B cell (primary cell): ENCODE results near the gene MGST2. TPM values are rescaled to one million over a fixed set of nuclear protein-coding genes. Genes with fewer than 3 reads are reported as not detected.

Experiments used
- ATAC-seq: fragments of 200-7000 bp; cut with Tn5 transposase; one replicate; pipeline ENCODE4 v1.10.0; 2021; ENCODE audit warnings: low read depth, mild to moderate bottlenecking, moderate number of reproducible peaks, moderate library complexity
- CTCF ChIA-PET: fragments of 350-600 bp; sonication (Branson Sonifier 250); formaldehyde crosslinking; loops from one replicate; lab custom pipeline; 2021; ENCODE audit warnings: antibody characterized with exemption, inconsistent platforms; lab: Charles Lee
- POLR2A ChIA-PET: fragments of 350-600 bp; sonication (Branson Sonifier 250); formaldehyde crosslinking; loops from one replicate; lab custom pipeline; 2021; ENCODE audit warnings: antibody characterized with exemption; lab: Charles Lee
- DNase-seq: peaks from one replicate; pipeline ENCODE4 v3.0.0; 2013
- H2AFZ ChIP-seq: 2 replicates; pipeline ENCODE4 v1.6.1; 2012; ENCODE audit warnings: mild to moderate bottlenecking, low read depth, low read length; ENCODE audit not compliant: insufficient read depth, poor library complexity, severe bottlenecking
- H3K27ac ChIP-seq, 2 donors: 1 replicate in 1 of 2; 2 replicates in 1 of 2; pipeline ENCODE4 v1.5.1; 2012 to 2013; ENCODE audit warnings: low read length in 2 of 2, mild to moderate bottlenecking in 2 of 2, moderate library complexity in 1 of 2
- H3K27me3 ChIP-seq, 4 experiments: fragments of 200-600 bp in 1 of 4; sonication (generic) in 1 of 4; replicated peaks in 1 of 4; 1 replicate in 2 of 4; 2 replicates in 2 of 4; pipeline versions ENCODE4 v1.6.1 to v1.7.0; 2013 to 2016; ENCODE audit warnings: low read length in 3 of 4, mild to moderate bottlenecking in 2 of 4, mixed read lengths in 1 of 4, moderate library complexity in 1 of 4; ENCODE audit not compliant: insufficient read depth in 4 of 4, control insufficient read depth in 3 of 4; ENCODE audit errors: control extremely low read depth in 1 of 4
- H3K36me3 ChIP-seq, 2 experiments: replicated peaks in 1 of 2; 1 replicate in 1 of 2; 2 replicates in 1 of 2; pipeline versions ENCODE4 v1.6.1 to v1.7.1; 2013; ENCODE audit warnings: low read length in 1 of 2; ENCODE audit not compliant: insufficient read depth in 2 of 2, control insufficient read depth in 1 of 2; ENCODE audit errors: control extremely low read depth in 1 of 2, extremely low read depth in 1 of 2
- H3K4me1 ChIP-seq, 2 donors: fragments of 200-600 bp in 1 of 2; sonication (generic) in 1 of 2; 1 replicate in 1 of 2; 2 replicates in 1 of 2; pipeline versions ENCODE4 v1.5.1 to v1.6.1; 2013 to 2017; ENCODE audit warnings: low read length in 2 of 2; ENCODE audit not compliant: control insufficient read depth in 2 of 2, insufficient read depth in 2 of 2
- H3K4me2 ChIP-seq: replicated peaks from 2 replicates; pipeline ENCODE3; 2012; ENCODE audit warnings: mild to moderate bottlenecking, low read depth, low read length; ENCODE audit not compliant: poor library complexity, severe bottlenecking
- H3K4me3 ChIP-seq, 5 experiments: fragments of 200-600 bp in 1 of 5; sonication (generic) in 1 of 5; 1 replicate in 3 of 5; 2 replicates in 2 of 5; pipeline versions ENCODE4 v1.5.1 to v1.7.0; 2011 to 2016; ENCODE audit warnings: low read length in 4 of 5, mild to moderate bottlenecking in 4 of 5, low read depth in 2 of 5, control low read depth in 1 of 5, moderate library complexity in 1 of 5; ENCODE audit not compliant: insufficient read depth in 1 of 5; ENCODE audit errors: control extremely low read depth in 1 of 5, extremely low read depth in 1 of 5
- H3K79me2 ChIP-seq: fragments of 200-600 bp; sonication (generic); one replicate; pipeline ENCODE4 v1.6.0; 2016; ENCODE audit warnings: low read length; ENCODE audit not compliant: control insufficient read depth, insufficient read depth
- H3K9ac ChIP-seq: fragments of 200-600 bp; sonication (generic); 2 replicates; pipeline ENCODE4 v1.6.1; 2017; ENCODE audit warnings: mild to moderate bottlenecking, low read length, moderate library complexity
- H3K9me3 ChIP-seq, 3 donors: one replicate each; pipeline versions ENCODE4 v1.6.1 to v1.7.1; 2013; ENCODE audit warnings: low read length in 2 of 3; ENCODE audit not compliant: control insufficient read depth in 2 of 3, insufficient read depth in 1 of 3; ENCODE audit errors: control extremely low read depth in 1 of 3
- H4K20me1 ChIP-seq: 2 replicates; pipeline ENCODE4 v1.6.0; 2012; ENCODE audit warnings: mild to moderate bottlenecking, low read length; ENCODE audit not compliant: insufficient read depth, control insufficient read depth, poor library complexity, severe bottlenecking
- H3K27ac Mint-ChIP-seq: one replicate; pipeline ENCODE4 v1.8.0; 2021; ENCODE audit warnings: mixed read lengths
- H3K27me3 Mint-ChIP-seq: one replicate; pipeline ENCODE4 v1.8.0; 2021; ENCODE audit warnings: mixed read lengths
- H3K4me1 Mint-ChIP-seq: one replicate; pipeline ENCODE4 v1.8.0; 2021; ENCODE audit warnings: mixed read lengths
- H3K4me3 Mint-ChIP-seq: one replicate; pipeline ENCODE4 v1.8.0; 2021; ENCODE audit warnings: mixed read lengths
- H3K9me3 Mint-ChIP-seq: one replicate; pipeline ENCODE4 v1.8.0; 2022; ENCODE audit warnings: mixed read lengths; ENCODE audit not compliant: insufficient read depth
- CTCF ChIP-seq: fragments of 200-600 bp; IDR thresholded peaks from one replicate; pipeline ENCODE4 v1.8.0; 2022; ENCODE audit warnings: antibody characterized with exemption, mild to moderate bottlenecking
- EZH2 ChIP-seq: IDR thresholded peaks from 2 replicates; pipeline ENCODE4 v1.6.1; 2012; ENCODE audit warnings: borderline replicate concordance, low read depth, mild to moderate bottlenecking, moderate library complexity, low read length; ENCODE audit not compliant: insufficient read depth, poor library complexity, severe bottlenecking
- WGBS: methylation state at CpG from one replicate; pipeline ENCODE4 v1.1.5; 2013; ENCODE audit warnings: missing lambda C conversion rate; ENCODE audit not compliant: insufficient coverage; 5-methylcytosine and 5-hydroxymethylcytosine counted together
- intact Hi-C: fragments of 100-400 bp; cut with micrococcal nuclease; formaldehyde crosslinking; loops from one replicate; pipeline ENCODE4 v1.10.0; 2022
- polyA plus RNA-seq: library from polyadenylated mRNA; depleted of rRNA; stranded (reverse); fragments of >200 nt; gene quantifications from 2 replicates; pipeline ENCODE4 v1.2.3, GENCODE V29; 2012
- total RNA-seq, 2 donors: library from RNA; stranded (reverse); fragments of 120-200 nt in 1 of 2; gene quantifications; 1 replicate in 1 of 2; 2 replicates in 1 of 2; pipeline versions ENCODE4 v1.2.3 to v1.2.4, GENCODE V29; 2013 to 2022

Gene MGST2
- total and polyA plus RNA-seq, 2 donors (not counting 1 experiment from before 2014, with no cell fraction given), result 0.81 to 3.4 TPM

GRCh38 chr4:139753686-139754085, 88.1 kb downstream of the MGST2 start:
- H3K9me3 ChIP-seq, result no peaks in the 10 kb centered on the region
- no peaks in the 10 kb centered on the region for H3K4me1 ChIP-seq
- no peak overlapping the region for H3K27ac ChIP-seq
- H3K4me3 Mint-ChIP-seq, result no peak overlapping the region
- H3K27me3 Mint-ChIP-seq, result peaks cover 3% of the 10 kb centered on the region
- WGBS, result no CpG with 5 or more reads among the region's 3 CpGs
- H3K9me3 Mint-ChIP-seq, result no peaks in the 10 kb centered on the region
- intact Hi-C loops, result no loop called here
- H3K4me2 ChIP-seq, result no peak overlapping the region
- DNase-seq (no peak), ATAC-seq (no peak)
- no peaks in the 10 kb centered on the region for H3K4me1 Mint-ChIP-seq
- ChIA-PET CTCF (no interaction called here), POLR2A (no interaction called here)
- no peaks in the 10 kb centered on the region for H3K27me3 ChIP-seq
- H3K4me3 ChIP-seq, result no peak overlapping the region
- H3K36me3 ChIP-seq, result no peaks in the 10 kb centered on the region
- H3K27ac Mint-ChIP-seq, result no peak overlapping the region
- no peak overlapping the region for H2AFZ ChIP-seq
- H3K79me2 ChIP-seq, result no peaks in the 10 kb centered on the region
- no peak overlapping the region for H3K9ac ChIP-seq
- no peak for TF ChIP-seq CTCF
- no peak for TF ChIP-seq EZH2
- no peaks in the 10 kb centered on the region for H4K20me1 ChIP-seq

Other genes with a start within 250 kb of the MGST2 start
- gene RAB33B, start 211.7 kb upstream of the MGST2 start, total RNA-seq, result 13.0 and 13.1 TPM in 2 replicates
- gene RAB33B, start 211.7 kb upstream of the MGST2 start, polyA plus RNA-seq, result 18.2 and 23.5 TPM in 2 replicates
- gene SETD7, start 109.6 kb upstream of the MGST2 start, total RNA-seq, result 12.5 and 13.0 TPM in 2 replicates
- 5.1 and 15.4 TPM in 2 replicates for gene SETD7, start 109.6 kb upstream of the MGST2 start, polyA plus RNA-seq